Activated CD4-positive, CD25-positive, alpha-beta regulatory T cell treated with anti-CD3 and anti-CD28 coated beads, Interleukin-2, amount 50 U/mL, for 72 hours (primary cell): Measurements from ENCODE around the gene FOXN3.
"Not testable (repeated sequence)": the region's sequence is repeated elsewhere in the genome, so short reads cannot be mapped to it uniquely, and the experiment has no call there.

Source experiments
- DNase-seq: peaks from one replicate; pipeline ENCODE4 v3.0.0; 2021

Gene FOXN3

DNA sequence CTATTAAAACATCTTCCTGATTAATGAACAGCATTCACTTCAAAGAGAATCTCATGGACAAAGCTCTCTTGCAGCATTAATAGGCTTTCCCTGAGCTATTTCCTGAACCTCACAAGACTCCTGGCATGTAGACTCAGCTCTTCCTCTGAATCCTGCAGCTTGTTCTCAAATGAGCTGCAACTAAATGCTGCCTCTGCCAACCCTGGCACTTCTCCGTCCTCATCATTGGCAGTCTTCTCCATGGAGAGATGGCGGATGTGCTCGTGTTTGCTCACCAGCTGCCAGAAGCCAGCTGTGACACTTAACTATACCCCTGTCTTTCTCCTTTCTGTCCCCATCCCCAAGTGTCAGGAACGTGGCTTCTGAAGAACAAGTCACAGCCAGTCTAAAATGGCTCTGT is 232.1 kb downstream of the FOXN3 start:
- no peak for DNase-seq

- no peak for DNase-seq
Measured at GRCh38 chr14:89182326-89182725, 234.7 kb downstream of the FOXN3 start.

- DNase-seq, result no peak
Measured at GRCh38 chr14:89180546-89180945, 236.5 kb downstream of the FOXN3 start.

DNA sequence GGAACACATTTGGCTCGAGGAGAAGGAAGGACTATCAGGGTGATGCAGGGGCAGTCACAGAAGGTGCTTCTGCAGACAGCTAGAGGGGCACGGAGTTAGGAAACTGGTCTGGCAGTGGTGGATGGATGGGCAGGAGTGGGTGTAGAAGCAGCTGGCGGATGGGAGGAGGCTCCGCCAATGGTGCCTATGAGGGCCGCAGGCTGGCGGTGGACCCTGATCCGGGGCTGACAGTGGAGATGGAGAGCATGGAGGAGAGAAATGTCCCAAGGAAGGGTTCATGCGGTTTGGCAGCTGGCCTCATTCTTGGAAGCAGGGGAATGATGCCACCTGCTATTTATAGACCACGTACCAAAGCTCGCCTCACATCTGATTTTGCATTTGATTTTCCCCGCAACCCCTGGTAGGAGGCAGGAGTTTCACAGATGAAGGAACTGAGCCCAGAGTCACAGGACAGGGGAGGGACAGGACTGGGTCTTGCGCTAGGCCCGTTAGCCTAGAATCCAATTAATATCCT is 237.1 kb downstream of the FOXN3 start:
- DNase-seq, result no peak

DNA sequence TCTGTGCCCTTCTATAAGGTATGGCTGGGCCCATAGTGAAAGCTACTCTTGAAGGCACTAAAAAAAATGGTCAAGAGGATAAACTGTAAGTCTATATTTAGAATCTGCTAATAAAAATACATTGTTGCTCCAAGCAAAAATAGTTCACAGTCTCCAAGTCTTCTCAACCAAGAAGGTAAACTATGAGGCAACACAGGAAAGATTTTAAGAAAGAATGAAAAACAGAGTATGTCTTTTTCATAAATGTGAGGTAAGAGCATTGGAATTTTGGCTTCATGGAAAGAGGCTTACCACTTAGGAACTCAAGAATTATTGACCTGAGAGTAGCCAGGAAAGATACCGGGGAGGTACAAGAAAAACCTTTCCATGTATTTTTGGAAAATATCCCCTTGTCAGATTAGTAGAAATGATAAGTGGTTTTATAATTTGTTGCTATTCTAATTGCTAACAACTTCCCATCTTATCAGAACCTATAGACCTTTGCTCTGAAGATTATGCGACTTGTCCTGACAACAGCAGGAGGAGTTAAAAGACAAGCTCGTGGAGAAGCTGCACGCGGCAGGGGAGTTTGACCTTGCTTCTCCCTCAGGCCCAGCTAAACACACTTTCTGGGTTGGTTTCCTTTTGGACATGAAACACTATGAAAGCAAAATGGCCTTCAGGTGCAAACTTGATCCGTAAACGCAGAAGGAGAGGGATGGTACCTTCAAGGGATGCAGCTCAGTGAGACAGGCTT is 238.1 kb downstream of the FOXN3 start:
- no peak for DNase-seq

- no peak for DNase-seq
Measured at GRCh38 chr14:89178376-89178775, 238.7 kb downstream of the FOXN3 start.

GRCh38 chr14:89175881-89176799 is 240.9 kb downstream of the FOXN3 start:
- no peak for DNase-seq

- no peak for DNase-seq
Measured at GRCh38 chr14:89171628-89172027, 245.4 kb downstream of the FOXN3 start.

GRCh38 chr14:89171168-89171567 is 245.9 kb downstream of the FOXN3 start:
- DNase-seq, result no peak

GRCh38 chr14:89167705-89168104 is 249.3 kb downstream of the FOXN3 start:
- DNase-seq, result no peak

DNA sequence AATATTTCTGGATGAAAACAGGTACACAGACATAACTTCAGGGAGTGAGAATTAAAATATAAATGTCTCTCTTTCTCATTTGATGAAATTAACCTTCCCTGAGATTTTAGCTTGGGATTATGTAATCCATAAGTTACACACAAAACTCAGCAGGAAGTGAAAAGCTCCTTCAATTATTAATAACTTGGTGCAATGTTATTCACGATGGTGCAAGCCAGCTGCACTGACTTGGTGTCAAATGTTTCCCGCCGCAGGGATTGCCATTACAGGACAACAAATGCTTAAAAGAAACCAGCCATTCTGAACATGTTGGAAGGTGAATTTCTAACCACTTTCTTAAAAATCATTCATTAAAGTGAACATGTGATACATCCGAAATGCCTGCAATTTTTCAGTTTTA is 250.4 kb downstream of the FOXN3 start:
- no peak for DNase-seq

GRCh38 chr14:89165189-89166181 is 251.5 kb downstream of the FOXN3 start:
- no peak for DNase-seq

DNA sequence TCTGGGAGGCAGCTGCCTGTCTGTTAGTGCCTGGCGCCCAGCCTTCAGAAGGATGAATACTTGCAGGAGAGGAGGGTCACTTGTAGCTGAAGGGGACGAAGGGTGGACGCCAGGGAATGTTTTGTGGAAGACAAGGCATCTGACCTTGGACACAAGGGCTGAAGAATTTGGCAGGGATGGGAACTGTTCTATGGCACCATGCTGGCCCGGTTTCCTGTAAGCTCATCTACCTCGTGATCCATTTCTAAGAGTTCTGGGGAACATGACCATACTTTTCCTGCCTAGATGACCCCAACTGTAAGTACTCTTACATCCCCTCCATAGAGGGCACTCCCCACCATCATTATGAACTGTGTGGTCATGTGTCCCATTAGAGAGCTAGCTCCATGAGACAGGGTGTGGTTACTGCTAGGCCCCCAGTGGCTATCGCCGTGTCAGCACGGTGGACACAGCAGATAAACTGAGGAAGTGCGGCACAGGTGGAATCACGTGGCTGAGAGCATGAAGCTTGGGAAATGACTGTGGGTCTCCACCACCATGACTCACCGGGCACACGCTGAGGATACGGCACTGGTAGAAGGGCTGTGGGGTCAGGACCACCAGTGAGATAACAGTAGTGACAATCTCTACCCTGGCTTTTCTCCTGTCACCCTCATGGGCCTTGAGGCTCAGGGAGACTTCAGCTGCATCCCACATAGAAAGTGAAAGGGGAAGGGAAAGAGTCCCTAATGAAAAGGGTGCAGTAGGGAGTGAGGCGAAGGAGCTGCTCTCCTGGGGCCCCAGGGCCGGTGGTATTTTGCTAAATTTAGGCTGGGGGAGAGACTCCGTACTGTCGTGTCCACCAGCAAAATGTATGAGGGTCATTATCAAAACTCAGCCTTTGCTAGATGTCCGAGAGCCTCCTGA is 252.6 kb downstream of the FOXN3 start:
- DNase-seq, result no peak

GRCh38 chr14:89163031-89163636 is 253.9 kb downstream of the FOXN3 start:
- DNase-seq, result no peak

GRCh38 chr14:89162586-89162985 is 254.4 kb downstream of the FOXN3 start:
- DNase-seq, result no peak

DNA sequence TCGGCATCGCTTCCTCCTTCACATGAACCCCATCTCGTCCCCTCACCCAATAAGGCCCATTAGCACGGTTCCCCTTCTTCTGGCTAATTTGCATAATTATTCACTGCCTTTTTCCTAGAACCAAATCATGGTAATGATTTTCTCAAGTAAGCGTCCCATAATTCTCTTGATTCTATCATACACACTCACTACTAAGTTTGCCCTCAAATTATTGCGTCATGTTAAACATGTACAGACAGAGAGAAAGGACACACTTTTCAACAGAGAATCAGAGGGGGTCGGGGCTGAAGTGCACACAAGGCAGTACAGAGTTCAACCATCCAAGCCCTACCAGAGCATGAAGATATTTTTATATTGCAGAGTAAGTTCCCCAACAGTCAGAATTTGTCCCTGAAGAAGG is 256.6 kb downstream of the FOXN3 start:
- no peak for DNase-seq

- no peak for DNase-seq
Measured at GRCh38 chr14:89158701-89159100, 258.3 kb downstream of the FOXN3 start.

GRCh38 chr14:89158104-89158503 is 258.9 kb downstream of the FOXN3 start:
- not testable (repeated sequence) for DNase-seq

DNA sequence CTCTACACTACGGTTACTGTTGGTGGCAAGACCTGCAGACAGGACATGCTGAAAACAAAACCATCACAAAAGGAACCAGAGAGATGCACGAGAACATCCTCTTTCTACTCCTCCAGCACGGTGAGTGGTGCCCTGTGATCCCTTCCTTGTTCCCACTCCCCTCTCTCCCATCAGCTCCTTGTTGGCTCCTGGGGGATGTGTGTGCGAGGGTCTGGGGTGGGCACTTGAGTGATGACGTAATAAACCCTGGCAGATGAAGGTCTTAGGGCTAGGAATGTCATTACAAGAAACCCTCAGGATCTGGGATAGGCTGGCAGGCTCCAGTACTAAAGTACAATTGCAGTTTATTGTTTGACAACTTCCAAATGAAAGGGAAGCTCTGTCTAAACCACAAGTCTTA is 261.5 kb downstream of the FOXN3 start:
- DNase-seq, result no peak

- DNase-seq, result not testable (repeated sequence)
Measured at GRCh38 chr14:89151693-89152092, 265.3 kb downstream of the FOXN3 start.

GRCh38 chr14:89146274-89146673 is 270.8 kb downstream of the FOXN3 start:
- no peak for DNase-seq
